Urinary bladder (tissue), 4 donors: ENCODE measurements around the gene SLC16A10. TPM values are rescaled to one million over a fixed set of nuclear protein-coding genes. Genes with fewer than 3 reads are reported as not detected.

Experiments
- DNase-seq: peaks from one replicate; pipeline ENCODE4 v3.0.0-alpha.2; 2015; ENCODE audit errors: extremely low spot score
- H3K27ac ChIP-seq: one replicate; pipeline ENCODE4 v1.5.1; 2013; ENCODE audit warnings: low read depth, mild to moderate bottlenecking, moderate library complexity
- H3K36me3 ChIP-seq: one replicate; pipeline ENCODE4 v1.6.1; 2013; ENCODE audit warnings: mild to moderate bottlenecking, moderate library complexity; ENCODE audit not compliant: insufficient read depth
- H3K4me1 ChIP-seq: one replicate; pipeline ENCODE4 v1.6.1; 2013; ENCODE audit warnings: mild to moderate bottlenecking, moderate library complexity; ENCODE audit not compliant: insufficient read depth
- H3K4me3 ChIP-seq: one replicate; pipeline ENCODE4 v1.5.1; 2013; ENCODE audit warnings: low read depth, low read length
- WGBS: extraction: QIAGEN DNeasy Blood & Tissue Kit; methylation state at CpG from one replicate; pipeline ENCODE4 v1.1.7; 2013; 5-methylcytosine and 5-hydroxymethylcytosine counted together
- polyA plus RNA-seq: library from polyadenylated mRNA; stranded (reverse); fragments of 200-250 nt; gene quantifications from one replicate; pipeline ENCODE4 v1.2.3, GENCODE V29; 2013
- total RNA-seq: library from RNA; depleted of rRNA; stranded (reverse); fragments of >200 nt; gene quantifications from one replicate; pipeline ENCODE4 v1.2.3, GENCODE V29; 2014
- donor health status: healthy with polysubstance abuse.
- donor health status: healthy.

The SLC16A10 gene
- total and polyA plus RNA-seq, 2 donors = 0.49 to 5.4 TPM

- H3K27ac ChIP-seq = no peak overlapping the region
- no peaks in the 10 kb centered on the region for H3K4me1 ChIP-seq
- DNase-seq = no peak
- no peaks in the 10 kb centered on the region for H3K36me3 ChIP-seq
- WGBS = 41% methylated on average over 1 of the region's 1 CpG
- H3K4me3 ChIP-seq = no peak overlapping the region
Measured at GRCh38 chr6:111210194-111210728, 123.0 kb downstream of the SLC16A10 start.

GRCh38 chr6:111211411-111212030 is 124.2 kb downstream of the SLC16A10 start:
- 84% methylated on average over 6 of the region's 6 CpGs for WGBS
- Histone ChIP-seq H3K36me3 (no peaks in the 10 kb centered on the region), H3K4me1 (no peaks in the 10 kb centered on the region), H3K27ac (no peak overlapping the region), H3K4me3 (no peak overlapping the region)
- DNase-seq = no peak

- no peak for DNase-seq
- no peaks in the 10 kb centered on the region for H3K4me1 ChIP-seq
- H3K4me3 ChIP-seq = no peak overlapping the region
- no peak overlapping the region for H3K27ac ChIP-seq
- WGBS = 87% methylated on average over 3 of the region's 3 CpGs
- no peaks in the 10 kb centered on the region for H3K36me3 ChIP-seq
Measured at GRCh38 chr6:111212625-111213024, 125.3 kb downstream of the SLC16A10 start.

GRCh38 chr6:111215131-111215530 is 127.8 kb downstream of the SLC16A10 start:
- no peak overlapping the region for H3K4me3 ChIP-seq
- no peak overlapping the region for H3K27ac ChIP-seq
- H3K4me1 ChIP-seq = no peaks in the 10 kb centered on the region
- no peaks in the 10 kb centered on the region for H3K36me3 ChIP-seq
- no peak for DNase-seq
- WGBS = 33% methylated on average over 1 of the region's 1 CpG

GRCh38 chr6:111219785-111220184 is 132.5 kb downstream of the SLC16A10 start:
- Histone ChIP-seq H3K4me3 (no peak overlapping the region), H3K36me3 (no peaks in the 10 kb centered on the region), H3K27ac (no peak overlapping the region), H3K4me1 (no peaks in the 10 kb centered on the region)
- DNase-seq = no peak
- 94% methylated on average over 6 of the region's 6 CpGs for WGBS

GRCh38 chr6:111220383-111221031 is 133.2 kb downstream of the SLC16A10 start:
- 56% methylated on average over 1 of the region's 1 CpG for WGBS
- no peaks in the 10 kb centered on the region for H3K36me3 ChIP-seq
- DNase-seq = no peak
- H3K4me3 ChIP-seq = no peak overlapping the region
- H3K4me1 ChIP-seq = no peaks in the 10 kb centered on the region
- H3K27ac ChIP-seq = no peak overlapping the region

GRCh38 chr6:111221804-111222203 is 134.5 kb downstream of the SLC16A10 start:
- Histone ChIP-seq H3K4me1 (no peaks in the 10 kb centered on the region), H3K36me3 (no peaks in the 10 kb centered on the region), H3K27ac (no peak overlapping the region), H3K4me3 (no peak overlapping the region)
- no peak for DNase-seq
- WGBS = 68% methylated on average over 4 of the region's 4 CpGs

GRCh38 chr6:111222341-111222740 is 135.0 kb downstream of the SLC16A10 start:
- Histone ChIP-seq H3K4me3 (no peak overlapping the region), H3K27ac (no peak overlapping the region), H3K36me3 (no peaks in the 10 kb centered on the region), H3K4me1 (no peaks in the 10 kb centered on the region)
- no peak for DNase-seq
- WGBS = 31% methylated on average over 1 of the region's 1 CpG

GRCh38 chr6:111228094-111228493 is 140.8 kb downstream of the SLC16A10 start:
- H3K27ac ChIP-seq = no peak overlapping the region
- H3K4me1 ChIP-seq = no peaks in the 10 kb centered on the region
- H3K4me3 ChIP-seq = no peak overlapping the region
- 89% methylated on average over 2 of the region's 2 CpGs for WGBS
- DNase-seq = no peak
- no peaks in the 10 kb centered on the region for H3K36me3 ChIP-seq

GRCh38 chr6:111230351-111231089 is 143.2 kb downstream of the SLC16A10 start:
- Histone ChIP-seq H3K4me3 (no peak overlapping the region), H3K27ac (no peak overlapping the region), H3K36me3 (no peaks in the 10 kb centered on the region), H3K4me1 (no peaks in the 10 kb centered on the region)
- no peak for DNase-seq
- WGBS = 55% methylated on average over 2 of the region's 2 CpGs

GRCh38 chr6:111231090-111231459 is 143.8 kb downstream of the SLC16A10 start:
- Histone ChIP-seq H3K4me3 (no peak overlapping the region), H3K4me1 (no peaks in the 10 kb centered on the region), H3K36me3 (no peaks in the 10 kb centered on the region), H3K27ac (no peak overlapping the region)
- DNase-seq = no peak
- 78% methylated on average over 4 of the region's 4 CpGs for WGBS

- Histone ChIP-seq H3K4me1 (no peaks in the 10 kb centered on the region), H3K4me3 (no peak overlapping the region), H3K27ac (no peak overlapping the region), H3K36me3 (no peaks in the 10 kb centered on the region)
- WGBS = 91% methylated on average over 2 of the region's 2 CpGs
- DNase-seq = no peak
Measured at GRCh38 chr6:111237852-111238251, 150.5 kb downstream of the SLC16A10 start.

- 79% methylated on average over 4 of the region's 4 CpGs for WGBS
- no peaks in the 10 kb centered on the region for H3K4me1 ChIP-seq
- DNase-seq = no peak
- no peak overlapping the region for H3K4me3 ChIP-seq
- no peak overlapping the region for H3K27ac ChIP-seq
- H3K36me3 ChIP-seq = no peaks in the 10 kb centered on the region
Measured at GRCh38 chr6:111238464-111239119, 151.3 kb downstream of the SLC16A10 start.
